IMR-90 (cell line): Measurements from ENCODE around the gene CLK2. TPM values are rescaled to one million over a fixed set of nuclear protein-coding genes. Genes with fewer than 3 reads are reported as not detected.
A peak's percentile ranks its signal among the peaks of the same experiment; 100 is the strongest.

Experiments used
- ATAC-seq: fragments of 200-7000 bp; cut with Tn5 transposase; 2 replicates; pipeline ENCODE4 v1.9.1; 2020; ENCODE audit warnings: low read depth, mild to moderate bottlenecking, moderate library complexity
- BruUV-seq: library from RNA; stranded (reverse); fragments of 400-500 nt; replicated peaks from 2 replicates; lab custom pipeline; 2021; lab: Mats Ljungman, UMichigan
- CTCF ChIA-PET: fragments of 300-600 bp; formaldehyde crosslinking; extraction: SDS; loops from one replicate; lab custom pipeline; 2021; ENCODE audit warnings: antibody characterized with exemption; lab: Yijun Ruan, JAX
- POLR2A ChIA-PET: fragments of 300-600 bp; sonication (Branson Sonifier 250); formaldehyde crosslinking; loops from one replicate; lab custom pipeline; 2022; ENCODE audit warnings: antibody characterized with exemption; ENCODE audit not compliant: unreplicated experiment; lab: Charles Lee
- DNase-seq: peaks from one replicate; pipeline ENCODE4 v3.0.0; 2013
- H2AFZ ChIP-seq: replicated peaks from 2 replicates; pipeline ENCODE3; 2013; ENCODE audit warnings: low read length, mild to moderate bottlenecking; ENCODE audit not compliant: poor library complexity
- H2AK5ac ChIP-seq: 2 replicates; pipeline ENCODE4 v1.6.1; 2013; ENCODE audit warnings: low read depth, low read length, inconsistent platforms
- H2AK9ac ChIP-seq: replicated peaks from 2 replicates; pipeline ENCODE3; 2013; ENCODE audit warnings: mild to moderate bottlenecking, low read depth, low read length, moderate library complexity; ENCODE audit not compliant: poor library complexity
- H2BK120ac ChIP-seq: 2 replicates; pipeline ENCODE4 v1.6.1; 2013; ENCODE audit warnings: low read depth, low read length, inconsistent platforms
- H2BK15ac ChIP-seq: 3 replicates; pipeline ENCODE4 v1.6.1; 2013; ENCODE audit warnings: low read depth, low read length, inconsistent platforms
- H2BK20ac ChIP-seq: 2 replicates; pipeline ENCODE4 v1.6.1; 2013; ENCODE audit warnings: low read depth, mild to moderate bottlenecking, inconsistent platforms, low read length, moderate library complexity
- H2BK5ac ChIP-seq: 2 replicates; pipeline ENCODE4 v1.6.1; 2013; ENCODE audit warnings: mild to moderate bottlenecking, low read depth, low read length, inconsistent platforms; ENCODE audit not compliant: poor library complexity, severe bottlenecking
- H3K14ac ChIP-seq: replicated peaks from 2 replicates; pipeline ENCODE4 v1.6.1; 2013; ENCODE audit warnings: low read depth, low read length, inconsistent platforms
- H3K18ac ChIP-seq: 2 replicates; pipeline ENCODE4 v1.6.1; 2013; ENCODE audit warnings: low read depth, low read length, control low read depth
- H3K23ac ChIP-seq: 2 replicates; pipeline ENCODE4 v1.6.1; 2013; ENCODE audit warnings: low read depth, low read length, inconsistent platforms
- H3K27ac ChIP-seq: 2 replicates; pipeline ENCODE4 v1.5.1; 2013; ENCODE audit warnings: mild to moderate bottlenecking, control low read depth, low read length; ENCODE audit not compliant: insufficient read depth
- H3K27me3 ChIP-seq: 2 replicates; pipeline ENCODE4 v1.6.1; 2013; ENCODE audit warnings: low read length; ENCODE audit not compliant: control insufficient read depth, insufficient read depth
- H3K36me3 ChIP-seq: 2 replicates; pipeline ENCODE4 v1.6.1; 2013; ENCODE audit warnings: low read length, mixed read lengths; ENCODE audit not compliant: control insufficient read depth, insufficient read depth
- H3K4ac ChIP-seq: 2 replicates; pipeline ENCODE4 v1.6.1; 2013; ENCODE audit warnings: low read depth, low read length, inconsistent platforms
- H3K4me1 ChIP-seq: 2 replicates; pipeline ENCODE4 v1.6.1; 2013; ENCODE audit warnings: low read length, mixed read lengths; ENCODE audit not compliant: control insufficient read depth, insufficient read depth
- H3K4me2 ChIP-seq: 2 replicates; pipeline ENCODE4 v1.6.1; 2013; ENCODE audit warnings: low read depth, mild to moderate bottlenecking, control low read depth, low read length, moderate library complexity
- H3K4me3 ChIP-seq: 2 replicates; pipeline ENCODE4 v1.5.1; 2013; ENCODE audit warnings: low read depth, mild to moderate bottlenecking, control low read depth, low read length, moderate library complexity; ENCODE audit not compliant: insufficient read depth
- H3K56ac ChIP-seq: 2 replicates; pipeline ENCODE4 v1.6.1; 2013; ENCODE audit warnings: low read length, inconsistent platforms; ENCODE audit not compliant: insufficient read depth; ENCODE audit errors: extremely low read depth
- H3K79me1 ChIP-seq, 2 experiments: 2 replicates each; pipeline ENCODE4 v1.6.1; 2013; ENCODE audit warnings: low read length in 2 of 2, inconsistent platforms in 1 of 2, low read depth in 1 of 2
- H3K9ac ChIP-seq: 2 replicates; pipeline ENCODE4 v1.6.1; 2013; ENCODE audit warnings: low read depth, low read length, control low read depth
- H3K9me1 ChIP-seq: 2 replicates; pipeline ENCODE4 v1.6.1; 2013; ENCODE audit warnings: low read length, inconsistent platforms; ENCODE audit not compliant: insufficient read depth
- H3K9me3 ChIP-seq: 2 replicates; pipeline ENCODE4 v1.6.1; 2013; ENCODE audit warnings: low read length; ENCODE audit not compliant: control insufficient read depth, insufficient read depth
- H4K20me1 ChIP-seq: 2 replicates; pipeline ENCODE4 v1.6.1; 2013; ENCODE audit warnings: low read length, inconsistent platforms; ENCODE audit not compliant: insufficient read depth
- H4K5ac ChIP-seq: 2 replicates; pipeline ENCODE4 v1.6.1; 2013; ENCODE audit warnings: mild to moderate bottlenecking, low read depth, low read length, control low read depth
- H4K8ac ChIP-seq, 2 experiments: 2 replicates each; pipeline ENCODE4 v1.6.1; 2013; ENCODE audit warnings: low read depth in 2 of 2, low read length in 2 of 2, control low read depth in 1 of 2, inconsistent platforms in 1 of 2
- H4K91ac ChIP-seq: 2 replicates; pipeline ENCODE4 v1.6.1; 2013; ENCODE audit warnings: low read depth, low read length, inconsistent platforms; ENCODE audit not compliant: insufficient read depth
- BHLHE40 ChIP-seq: fragments of 150-350 bp; IDR thresholded peaks from 2 replicates; pipeline ENCODE4 v1.6.1; 2016; ENCODE audit warnings: mild to moderate bottlenecking, low read depth, low read length
- FOS ChIP-seq: fragments of 150-350 bp; IDR thresholded peaks from 2 replicates; pipeline ENCODE4 v1.6.1; 2016; ENCODE audit warnings: low read depth, low read length
- MAFK ChIP-seq: IDR thresholded peaks from 2 replicates; pipeline ENCODE4 v1.6.1; 2012; ENCODE audit warnings: low read depth, low read length, improper control_type of control experiment
- MAZ ChIP-seq: IDR thresholded peaks from 2 replicates; pipeline ENCODE4 v1.6.1; 2012; ENCODE audit warnings: low read depth, mild to moderate bottlenecking, low read length, improper control_type of control experiment, moderate library complexity, borderline replicate concordance
- NFE2L2 ChIP-seq: fragments of 150-350 bp; IDR thresholded peaks from 2 replicates; pipeline ENCODE4 v1.6.1; 2016; ENCODE audit warnings: low read depth, mild to moderate bottlenecking, low read length
- POLR2A ChIP-seq: IDR thresholded peaks from 2 replicates; pipeline ENCODE4 v1.6.1; 2012; ENCODE audit warnings: mild to moderate bottlenecking, low read depth, low read length
- RFX5 ChIP-seq: IDR thresholded peaks from 2 replicates; pipeline ENCODE4 v1.8.0; 2012; ENCODE audit warnings: low read depth, mild to moderate bottlenecking, low read length, moderate library complexity
- SMC3 ChIP-seq: fragments of 150-350 bp; IDR thresholded peaks from 2 replicates; pipeline ENCODE4 v1.6.1; 2016; ENCODE audit warnings: low read depth, mild to moderate bottlenecking, antibody characterized with exemption, low read length, moderate library complexity
- WGBS, 2 experiments: methylation state at CpG; one replicate each; pipeline versions ENCODE4 v1.1.5 to v1.1.7; 2013; ENCODE audit warnings: missing lambda C conversion rate in 2 of 2; ENCODE audit not compliant: insufficient read length in 1 of 2; ENCODE audit errors: extremely low coverage in 2 of 2; 5-methylcytosine and 5-hydroxymethylcytosine counted together
- dilution Hi-C: fragments of 300-500 bp; cut with HindIII; formaldehyde crosslinking; loops from one replicate; pipeline ENCODE4 v1.14.3; 2018; ENCODE audit warnings: low sequenced_read_pairs; ENCODE audit not compliant: unreplicated experiment
- in situ Hi-C: fragments of 300-500 bp; cut with MboI; formaldehyde crosslinking; loops from 3 replicates; pipeline ENCODE4 v1.14.3; 2019; ENCODE audit warnings: low sequenced_read_pairs, inconsistent platforms, mixed read lengths
- intact Hi-C: fragments of 100-400 bp; cut with micrococcal nuclease; formaldehyde crosslinking; loops from 2 replicates; pipeline ENCODE4 v1.10.0; 2022
- polyA plus RNA-seq, 3 experiments: library from polyadenylated mRNA; depleted of rRNA; stranded (reverse); fragments of >200 nt; gene quantifications; 2 replicates each; pipeline ENCODE4 v1.2.3, GENCODE V29; 2012; ENCODE audit warnings: low replicate concordance in 1 of 3
- total RNA-seq: library from RNA; depleted of rRNA; stranded (reverse); fragments of >200 nt; gene quantifications from 2 replicates; pipeline ENCODE4 v1.2.3, GENCODE V29; 2012
- TF ChIP-seq, protein P1 (sequence below): fragments of 150-350 bp; IDR thresholded peaks from 2 replicates; pipeline ENCODE4 v1.6.1; 2017; ENCODE audit warnings: mild to moderate bottlenecking, antibody characterized with exemption, low read length, low read depth
- TF ChIP-seq, protein P2 (sequence below): conservative IDR thresholded peaks from 2 replicates; pipeline ENCODE4 v1.5.1; 2012; ENCODE audit warnings: mild to moderate bottlenecking, low read depth, low read length, improper control_type of control experiment

CLK2 gene
- total and polyA plus RNA-seq, 2 of the 4 experiments (the other 2 are of a cell fraction), result 19.7 to 61.2 TPM

DNA sequence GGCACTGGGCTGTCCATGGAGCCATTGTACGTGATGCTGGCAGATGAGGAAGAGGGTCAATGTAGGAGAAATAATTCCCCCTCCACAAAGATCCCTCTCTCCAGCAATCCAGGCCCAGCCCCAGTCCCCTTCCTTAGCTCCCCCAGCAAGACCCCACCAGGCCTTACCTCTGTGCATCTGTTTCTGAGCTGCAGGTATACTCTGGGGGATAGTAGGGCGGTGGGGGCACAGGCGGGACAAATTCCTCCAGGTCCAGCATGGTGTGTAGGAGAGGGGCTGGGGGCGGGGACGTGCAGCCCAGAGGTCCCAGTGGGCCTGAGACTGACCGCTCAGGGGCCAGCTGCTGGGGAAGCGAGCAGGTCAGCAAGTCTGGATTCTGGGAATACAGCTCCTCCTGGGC, 21.7 kb downstream of the CLK2 start:
- Histone ChIP-seq H3K56ac (no peak overlapping the region), H3K4me2 (no peak overlapping the region), H3K18ac (no peak overlapping the region), H3K4me3 (no peak overlapping the region), H2BK15ac (no peak overlapping the region), H3K23ac (no peak overlapping the region), H4K91ac (no peak overlapping the region), H3K4ac (no peak overlapping the region), H4K8ac (no peak overlapping the region), H3K9ac (no peak overlapping the region), H3K36me3 (peaks cover 17% of the 10 kb centered on the region), H4K20me1 (no peaks in the 10 kb centered on the region), H2AFZ (no peak overlapping the region), H3K9me3 (no peaks in the 10 kb centered on the region), H3K27ac (no peak overlapping the region), H3K27me3 (no peaks in the 10 kb centered on the region), H3K79me1 (peaks cover 12 to 36% of the 10 kb centered on the region in 2 experiments), H2AK9ac (peak overlapping the region; percentile 66), H2AK5ac (no peak overlapping the region; the same call in 1 of the 2 replicates), H2BK5ac (no peak overlapping the region), H2BK20ac (no peak overlapping the region), H3K4me1 (peaks cover 17% of the 10 kb centered on the region), H3K9me1 (peaks cover 4% of the 10 kb centered on the region; the same call in 1 of the 2 replicates), H2BK120ac (no peak overlapping the region), H3K14ac (no peak overlapping the region), H4K5ac (no peak overlapping the region)
- CTCF ChIA-PET, result interaction anchor here (0.7 to 1.6 kb wide), 9 partner anchors 21 to 397 kb away, joined by 3 to 6 read pairs (median 4); partner anchors contain the start of gene CLK2
- BruUV-seq, result no TSS peak
- no CpG with 5 or more reads among the region's 7 CpGs for WGBS, 2 experiments
- TF ChIP-seq SMC3 (no peak), BHLHE40 (no peak), MAFK (no peak), NFE2L2 (no peak), FOS (no peak), RFX5 (no peak), MAZ (no peak), POLR2A (no peak)
- TF ChIP-seq, protein P1, sequence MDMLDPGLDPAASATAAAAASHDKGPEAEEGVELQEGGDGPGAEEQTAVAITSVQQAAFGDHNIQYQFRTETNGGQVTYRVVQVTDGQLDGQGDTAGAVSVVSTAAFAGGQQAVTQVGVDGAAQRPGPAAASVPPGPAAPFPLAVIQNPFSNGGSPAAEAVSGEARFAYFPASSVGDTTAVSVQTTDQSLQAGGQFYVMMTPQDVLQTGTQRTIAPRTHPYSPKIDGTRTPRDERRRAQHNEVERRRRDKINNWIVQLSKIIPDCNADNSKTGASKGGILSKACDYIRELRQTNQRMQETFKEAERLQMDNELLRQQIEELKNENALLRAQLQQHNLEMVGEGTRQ, result no peak
- TF ChIP-seq, protein P2, sequence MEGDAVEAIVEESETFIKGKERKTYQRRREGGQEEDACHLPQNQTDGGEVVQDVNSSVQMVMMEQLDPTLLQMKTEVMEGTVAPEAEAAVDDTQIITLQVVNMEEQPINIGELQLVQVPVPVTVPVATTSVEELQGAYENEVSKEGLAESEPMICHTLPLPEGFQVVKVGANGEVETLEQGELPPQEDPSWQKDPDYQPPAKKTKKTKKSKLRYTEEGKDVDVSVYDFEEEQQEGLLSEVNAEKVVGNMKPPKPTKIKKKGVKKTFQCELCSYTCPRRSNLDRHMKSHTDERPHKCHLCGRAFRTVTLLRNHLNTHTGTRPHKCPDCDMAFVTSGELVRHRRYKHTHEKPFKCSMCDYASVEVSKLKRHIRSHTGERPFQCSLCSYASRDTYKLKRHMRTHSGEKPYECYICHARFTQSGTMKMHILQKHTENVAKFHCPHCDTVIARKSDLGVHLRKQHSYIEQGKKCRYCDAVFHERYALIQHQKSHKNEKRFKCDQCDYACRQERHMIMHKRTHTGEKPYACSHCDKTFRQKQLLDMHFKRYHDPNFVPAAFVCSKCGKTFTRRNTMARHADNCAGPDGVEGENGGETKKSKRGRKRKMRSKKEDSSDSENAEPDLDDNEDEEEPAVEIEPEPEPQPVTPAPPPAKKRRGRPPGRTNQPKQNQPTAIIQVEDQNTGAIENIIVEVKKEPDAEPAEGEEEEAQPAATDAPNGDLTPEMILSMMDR, result no peak
- dilution Hi-C loops (no loop called here), intact Hi-C loops (loop anchor here (5.0 kb wide), 1 partner anchor 341 kb away; no protein-coding TSS in a partner anchor), in situ Hi-C loops (no loop called here)
- DNase-seq (no peak), ATAC-seq (no peak)
- POLR2A ChIA-PET, result no interaction called here
